DOHH2 (cell line): Measurements from ENCODE around the gene FIZ1.

Experiments used
- H3F3A ChIP-seq: fragments of 200-600 bp; sonication (generic), shearing (Covaris generic); 2 replicates; pipeline ENCODE4 v1.6.0; 2016; ENCODE audit warnings: antibody characterized with exemption, mild to moderate bottlenecking; ENCODE audit not compliant: control insufficient read depth, insufficient read depth
- H3K27ac ChIP-seq: fragments of 200-600 bp; sonication (generic); 2 replicates; pipeline ENCODE4 v1.5.1; 2014; ENCODE audit warnings: low read depth, mild to moderate bottlenecking, low read length, moderate library complexity
- H3K27me3 ChIP-seq: fragments of 200-600 bp; sonication (generic); 2 replicates; pipeline ENCODE4 v1.6.1; 2014; ENCODE audit warnings: mild to moderate bottlenecking, low read length, mixed read lengths; ENCODE audit not compliant: control insufficient read depth
- H3K36me3 ChIP-seq: fragments of 200-600 bp; sonication (generic); 2 replicates; pipeline ENCODE4 v1.6.1; 2014; ENCODE audit warnings: mild to moderate bottlenecking, low read length, moderate library complexity, mixed read lengths; ENCODE audit not compliant: control insufficient read depth
- H3K4me1 ChIP-seq: fragments of 200-600 bp; sonication (generic); 2 replicates; pipeline ENCODE4 v1.6.1; 2014; ENCODE audit warnings: mild to moderate bottlenecking, low read length, mixed read lengths; ENCODE audit not compliant: control insufficient read depth
- H3K4me2 ChIP-seq: fragments of 200-600 bp; sonication (generic); 2 replicates; pipeline ENCODE4 v1.6.0; 2014; ENCODE audit warnings: mild to moderate bottlenecking, low read length, moderate library complexity
- H3K4me3 ChIP-seq: fragments of 200-600 bp; sonication (generic); 2 replicates; pipeline ENCODE4 v1.5.1; 2014; ENCODE audit warnings: mild to moderate bottlenecking, low read length, mixed read lengths
- H3K79me2 ChIP-seq: fragments of 200-600 bp; sonication (generic); 2 replicates; pipeline ENCODE4 v1.6.1; 2014; ENCODE audit warnings: mild to moderate bottlenecking, low read length, mixed read lengths; ENCODE audit not compliant: control insufficient read depth
- H3K9me2 ChIP-seq: fragments of 200-600 bp; sonication (generic); replicated peaks from 2 replicates; pipeline ENCODE4 v1.6.1; 2014; ENCODE audit warnings: mild to moderate bottlenecking, low read length, mixed read lengths; ENCODE audit not compliant: control insufficient read depth
- H3K9me3 ChIP-seq: fragments of 200-600 bp; sonication (generic); 2 replicates; pipeline ENCODE4 v1.6.1; 2014; ENCODE audit warnings: antibody characterized with exemption, low read length, mixed read lengths; ENCODE audit not compliant: control insufficient read depth, insufficient read depth
- H4K20me1 ChIP-seq: fragments of 200-600 bp; sonication (generic); 2 replicates; pipeline ENCODE4 v1.6.0; 2014; ENCODE audit warnings: low read depth, mild to moderate bottlenecking, antibody characterized with exemption, low read length, moderate library complexity; ENCODE audit not compliant: control insufficient read depth, insufficient read depth
- CTCF ChIP-seq: fragments of 200-600 bp; sonication (generic); IDR thresholded peaks from one replicate; pipeline ENCODE4 v1.5.1; 2014; ENCODE audit warnings: antibody characterized with exemption, mild to moderate bottlenecking, low read depth, low read length; ENCODE audit not compliant: poor library complexity, severe bottlenecking
- EZH2phosphoT487 ChIP-seq: fragments of 200-600 bp; sonication (generic); IDR thresholded peaks from 2 replicates; pipeline ENCODE4 v1.6.1; 2017; ENCODE audit warnings: borderline replicate concordance, mild to moderate bottlenecking, antibody characterized with exemption, low read length, moderate library complexity, mixed read lengths

Gene FIZ1

GRCh38 chr19:55621205-55621672, 21.9 kb upstream of the FIZ1 start:
- Histone ChIP-seq H3K79me2 (no peaks in the 10 kb centered on the region), H3F3A (peaks cover 11% of the 10 kb centered on the region), H3K9me3 (no peaks in the 10 kb centered on the region), H3K27me3 (no peaks in the 10 kb centered on the region), H3K4me2 (no peak overlapping the region), H3K4me1 (peaks cover 14% of the 10 kb centered on the region), H3K4me3 (no peak overlapping the region), H4K20me1 (peaks cover 4% of the 10 kb centered on the region; the same call in 1 of the 2 replicates), H3K36me3 (peaks cover 14% of the 10 kb centered on the region), H3K9me2 (no peaks in the 10 kb centered on the region), H3K27ac (no peak overlapping the region)
- no peak for TF ChIP-seq EZH2phosphoT487
- TF ChIP-seq CTCF = no peak

GRCh38 chr19:55620410-55621204, 21.3 kb upstream of the FIZ1 start:
- no peak overlapping the region for H3K4me3 ChIP-seq
- H3K79me2 ChIP-seq = no peaks in the 10 kb centered on the region
- no peak for TF ChIP-seq EZH2phosphoT487
- TF ChIP-seq CTCF = no peak
- no peaks in the 10 kb centered on the region for H3K9me3 ChIP-seq
- peaks cover 11% of the 10 kb centered on the region for H3F3A ChIP-seq
- peaks cover 17% of the 10 kb centered on the region for H3K36me3 ChIP-seq
- H3K27ac ChIP-seq = no peak overlapping the region
- no peaks in the 10 kb centered on the region for H3K9me2 ChIP-seq
- H3K4me2 ChIP-seq = no peak overlapping the region
- H3K27me3 ChIP-seq = no peaks in the 10 kb centered on the region
- peaks cover 4% of the 10 kb centered on the region; the same call in 1 of the 2 replicates for H4K20me1 ChIP-seq
- H3K4me1 ChIP-seq = peaks cover 14% of the 10 kb centered on the region

GRCh38 chr19:55619286-55619685, 20.0 kb upstream of the FIZ1 start:
- no peaks in the 10 kb centered on the region for H3K79me2 ChIP-seq
- no peaks in the 10 kb centered on the region for H3K9me3 ChIP-seq
- H3K4me3 ChIP-seq = no peak overlapping the region
- peaks cover 11% of the 10 kb centered on the region for H3F3A ChIP-seq
- no peak overlapping the region for H3K27ac ChIP-seq
- peaks cover 4% of the 10 kb centered on the region; the same call in 1 of the 2 replicates for H4K20me1 ChIP-seq
- peaks cover 21% of the 10 kb centered on the region for H3K36me3 ChIP-seq
- no peaks in the 10 kb centered on the region for H3K27me3 ChIP-seq
- peaks cover 7% of the 10 kb centered on the region for H3K4me1 ChIP-seq
- no peak overlapping the region for H3K4me2 ChIP-seq
- TF ChIP-seq CTCF = no peak
- TF ChIP-seq EZH2phosphoT487 = no peak
- no peaks in the 10 kb centered on the region for H3K9me2 ChIP-seq
